Adrenal gland (tissue), 5 donors: ENCODE data around the gene PTCH1.

ENCODE experiments used
- CTCF ChIP-seq, 6 experiments: fragments of 450-650 bp in 4 of 6; fragments of 200-600 bp in 2 of 6; sonication (generic) in 1 of 6; IDR thresholded peaks; 1 replicate in 5 of 6; 2 replicates in 1 of 6; pipeline versions ENCODE4 v1.5.1 to v1.8.0; 2016 to 2021; ENCODE audit warnings: antibody characterized with exemption in 6 of 6, mild to moderate bottlenecking in 2 of 6, moderate library complexity in 1 of 6
- POLR2A ChIP-seq, 2 donors: fragments of 450-650 bp; IDR thresholded peaks; one replicate each; pipeline ENCODE4 v1.6.1; 2017; ENCODE audit warnings: antibody characterized with exemption in 2 of 2, mild to moderate bottlenecking in 2 of 2, moderate library complexity in 1 of 2
- donor health status: DM: no; HTN: no; CAD: no.

- TF ChIP-seq CTCF (IDR thresholded peaks at IDR 0.05) (no peak), POLR2A (IDR thresholded peaks at IDR 0.05) (no peak)
Measured at GRCh38 chr9:95502248-95502647, 14.5 kb downstream of the PTCH1 start.
